CD4-positive, alpha-beta T cell (primary cell): ENCODE data around the gene CLEC14A. TPM values are rescaled to one million over a fixed set of nuclear protein-coding genes. Genes with fewer than 3 reads are reported as not detected.

Source experiments
- ATAC-seq: fragments of 200-7000 bp; cut with Tn5 transposase; one replicate; pipeline ENCODE4 v1.10.0; 2022; ENCODE audit warnings: mild to moderate bottlenecking; ENCODE audit not compliant: poor library complexity
- CTCF ChIA-PET: fragments of 350-600 bp; sonication (Branson Sonifier 250); formaldehyde crosslinking; loops from one replicate; lab custom pipeline; 2021; ENCODE audit warnings: antibody characterized with exemption, inconsistent platforms; lab: Charles Lee
- POLR2A ChIA-PET: fragments of 350-600 bp; sonication (Branson Sonifier 250); formaldehyde crosslinking; loops from one replicate; lab custom pipeline; 2021; ENCODE audit warnings: antibody characterized with exemption, inconsistent platforms; lab: Charles Lee
- DNase-seq, 14 experiments: peaks; one replicate each; pipeline ENCODE4 v3.0.0-alpha.2; 2013 to 2020; ENCODE audit warnings: mixed read lengths in 2 of 14
- H3K27ac ChIP-seq, 2 donors: one replicate each; pipeline versions ENCODE4 v1.5.1 to v1.7.0; 2013; ENCODE audit warnings: low read length in 2 of 2, low read depth in 1 of 2, mild to moderate bottlenecking in 1 of 2
- H3K27me3 ChIP-seq, 2 experiments: 1 replicate in 1 of 2; 2 replicates in 1 of 2; pipeline versions ENCODE4 v1.6.1 to v1.7.0; 2013; ENCODE audit warnings: low read length in 2 of 2, control low read depth in 1 of 2, mild to moderate bottlenecking in 1 of 2, moderate library complexity in 1 of 2; ENCODE audit not compliant: insufficient read depth in 2 of 2, control insufficient read depth in 1 of 2
- H3K36me3 ChIP-seq: one replicate; pipeline ENCODE4 v1.6.1; 2013; ENCODE audit warnings: low read length, control low read depth; ENCODE audit not compliant: insufficient read depth
- H3K4me1 ChIP-seq: one replicate; pipeline ENCODE4 v1.6.1; 2013; ENCODE audit warnings: low read length, control low read depth; ENCODE audit not compliant: insufficient read depth
- H3K4me3 ChIP-seq: one replicate; pipeline ENCODE4 v1.5.1; 2013; ENCODE audit warnings: mild to moderate bottlenecking, low read length, moderate library complexity
- H3K9me3 ChIP-seq, 2 experiments: 1 replicate in 1 of 2; 2 replicates in 1 of 2; pipeline versions ENCODE4 v1.6.1 to v1.7.0; 2013; ENCODE audit warnings: low read length in 2 of 2, mild to moderate bottlenecking in 2 of 2, control low read depth in 1 of 2, moderate library complexity in 1 of 2; ENCODE audit not compliant: control insufficient read depth in 1 of 2, insufficient read depth in 1 of 2
- H3K27ac Mint-ChIP-seq: one replicate; pipeline ENCODE4 v1.8.0; 2020; ENCODE audit warnings: mixed read lengths
- H3K27me3 Mint-ChIP-seq: one replicate; pipeline ENCODE4 v1.8.0; 2021; ENCODE audit warnings: mixed read lengths
- H3K36me3 Mint-ChIP-seq: one replicate; pipeline ENCODE4 v1.8.0; 2021; ENCODE audit warnings: low read depth, mixed read lengths
- H3K4me1 Mint-ChIP-seq: one replicate; pipeline ENCODE4 v1.8.0; 2021; ENCODE audit warnings: low read depth, mixed read lengths
- H3K4me3 Mint-ChIP-seq: one replicate; pipeline ENCODE4 v1.8.0; 2020; ENCODE audit warnings: mild to moderate bottlenecking, mixed read lengths
- H3K9me3 Mint-ChIP-seq: one replicate; pipeline ENCODE4 v1.8.0; 2020; ENCODE audit warnings: mixed read lengths
- intact Hi-C, 2 experiments: fragments of 100-400 bp; cut with DNase I in 1 of 2; cut with micrococcal nuclease in 1 of 2; formaldehyde crosslinking; loops; one replicate each; pipeline versions ENCODE4 v1.15.1 to v1.9.0; 2023 to 2025; cut with DNase I, micrococcal nuclease
- total RNA-seq, 174 experiments: library from RNA in 2 of 174; stranded (reverse) in 2 of 174; gene quantifications; one replicate each; pipeline ENCODE4 v1.2.3 and lab custom pipeline; 2021 to 2026
- TF ChIP-seq, protein P1 (sequence below): fragments of 200-600 bp; IDR thresholded peaks from one replicate; pipeline ENCODE4 v1.8.0; 2022; ENCODE audit warnings: antibody characterized with exemption, mild to moderate bottlenecking

The CLEC14A gene
- total RNA-seq, 2 experiments from 2014 or later: not detected

DNA sequence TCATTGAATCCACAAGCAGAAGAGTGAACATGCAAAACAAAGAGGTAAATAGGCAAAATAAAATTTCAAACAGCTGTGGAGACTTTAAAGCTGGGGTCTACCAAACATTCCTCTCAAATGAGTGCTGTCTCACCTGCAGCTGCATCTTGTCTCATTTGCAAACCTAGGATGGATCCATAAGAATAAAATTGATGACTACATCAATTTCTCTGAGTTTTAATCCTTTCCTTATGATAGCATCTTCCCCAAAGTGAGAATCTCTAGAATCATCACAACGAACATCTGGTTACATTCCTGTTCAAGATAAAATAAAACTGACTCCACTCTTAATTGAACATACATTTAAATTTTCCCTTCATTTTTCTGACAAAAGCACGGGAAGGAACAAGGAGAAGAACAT is 29.9 kb downstream of the CLEC14A start:
- Histone ChIP-seq H3K36me3 (no peaks in the 10 kb centered on the region), H3K4me1 (no peaks in the 10 kb centered on the region), H3K4me3 (no peak overlapping the region), H3K27ac (no peak overlapping the region), H3K27me3 (no peaks in the 10 kb centered on the region), H3K9me3 (no peaks in the 10 kb centered on the region)
- intact Hi-C loops: no loop called here
- H3K27me3 Mint-ChIP-seq: no peaks in the 10 kb centered on the region
- ChIA-PET POLR2A (no interaction called here), CTCF (no interaction called here)
- H3K27ac Mint-ChIP-seq: no peak overlapping the region
- H3K9me3 Mint-ChIP-seq: no peaks in the 10 kb centered on the region
- H3K4me3 Mint-ChIP-seq: no peak overlapping the region
- no peaks in the 10 kb centered on the region for H3K4me1 Mint-ChIP-seq
- DNase-seq (no peak), ATAC-seq (no peak)
- no peaks in the 10 kb centered on the region for H3K36me3 Mint-ChIP-seq
- TF ChIP-seq, protein P1, sequence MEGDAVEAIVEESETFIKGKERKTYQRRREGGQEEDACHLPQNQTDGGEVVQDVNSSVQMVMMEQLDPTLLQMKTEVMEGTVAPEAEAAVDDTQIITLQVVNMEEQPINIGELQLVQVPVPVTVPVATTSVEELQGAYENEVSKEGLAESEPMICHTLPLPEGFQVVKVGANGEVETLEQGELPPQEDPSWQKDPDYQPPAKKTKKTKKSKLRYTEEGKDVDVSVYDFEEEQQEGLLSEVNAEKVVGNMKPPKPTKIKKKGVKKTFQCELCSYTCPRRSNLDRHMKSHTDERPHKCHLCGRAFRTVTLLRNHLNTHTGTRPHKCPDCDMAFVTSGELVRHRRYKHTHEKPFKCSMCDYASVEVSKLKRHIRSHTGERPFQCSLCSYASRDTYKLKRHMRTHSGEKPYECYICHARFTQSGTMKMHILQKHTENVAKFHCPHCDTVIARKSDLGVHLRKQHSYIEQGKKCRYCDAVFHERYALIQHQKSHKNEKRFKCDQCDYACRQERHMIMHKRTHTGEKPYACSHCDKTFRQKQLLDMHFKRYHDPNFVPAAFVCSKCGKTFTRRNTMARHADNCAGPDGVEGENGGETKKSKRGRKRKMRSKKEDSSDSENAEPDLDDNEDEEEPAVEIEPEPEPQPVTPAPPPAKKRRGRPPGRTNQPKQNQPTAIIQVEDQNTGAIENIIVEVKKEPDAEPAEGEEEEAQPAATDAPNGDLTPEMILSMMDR: no peak

GRCh38 chr14:38224338-38224737 is 31.6 kb downstream of the CLEC14A start:
- CTCF ChIA-PET: no interaction called here
- DNase-seq: no peak
- ATAC-seq: no peak
- Mint-ChIP-seq H3K9me3 (no peaks in the 10 kb centered on the region), H3K27me3 (peaks cover under 1% of the 10 kb centered on the region), H3K4me3 (no peak overlapping the region), H3K4me1 (no peaks in the 10 kb centered on the region), H3K27ac (no peak overlapping the region), H3K36me3 (no peaks in the 10 kb centered on the region)
- Histone ChIP-seq H3K4me3 (no peak overlapping the region), H3K9me3 (no peaks in the 10 kb centered on the region), H3K27ac (no peak overlapping the region), H3K27me3 (no peaks in the 10 kb centered on the region), H3K4me1 (no peaks in the 10 kb centered on the region), H3K36me3 (no peaks in the 10 kb centered on the region)
- intact Hi-C loops: no loop called here
- TF ChIP-seq, protein P1: no peak
- POLR2A ChIA-PET: no interaction called here

DNA sequence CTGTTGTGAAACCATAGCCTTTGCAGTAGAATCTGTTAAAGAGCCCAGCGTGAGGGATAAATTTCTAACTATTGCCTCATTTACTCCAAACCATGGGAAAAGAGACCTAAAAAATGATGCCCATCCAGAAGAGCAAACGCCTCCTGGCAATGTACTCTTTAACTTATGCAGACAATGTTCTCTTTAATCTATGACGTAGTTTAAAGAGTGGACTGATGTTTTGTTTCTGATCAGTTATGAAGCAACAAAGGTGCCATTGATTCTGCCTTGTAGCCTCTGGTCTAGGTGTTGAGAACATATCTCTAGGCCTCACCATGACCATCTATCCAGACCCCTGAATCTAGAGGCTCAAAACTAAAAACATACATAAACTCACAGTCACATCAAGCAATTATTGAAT is 34.8 kb downstream of the CLEC14A start:
- Histone ChIP-seq H3K4me1 (no peaks in the 10 kb centered on the region), H3K36me3 (no peaks in the 10 kb centered on the region), H3K4me3 (no peak overlapping the region), H3K9me3 (no peaks in the 10 kb centered on the region), H3K27ac (no peak overlapping the region), H3K27me3 (no peaks in the 10 kb centered on the region)
- Mint-ChIP-seq H3K4me1 (no peaks in the 10 kb centered on the region), H3K9me3 (no peaks in the 10 kb centered on the region), H3K27me3 (peaks cover 8% of the 10 kb centered on the region), H3K27ac (no peak overlapping the region), H3K36me3 (no peaks in the 10 kb centered on the region), H3K4me3 (no peak overlapping the region)
- no peak for ATAC-seq
- POLR2A ChIA-PET: no interaction called here
- no peak for DNase-seq
- TF ChIP-seq, protein P1: no peak
- CTCF ChIA-PET: no interaction called here
- intact Hi-C loops: no loop called here
